Stimulated activated CD8-positive, alpha-beta memory T cell treated with anti-CD3 and anti-CD28 coated beads, Interleukin-12 subunit alpha, Interleukin-12 subunit beta, amount 100 ng/mL, for 24 hours (primary cell): Measurements from ENCODE around the gene INPP4B.
"Not testable (repeated sequence)": the region's sequence is repeated elsewhere in the genome, so short reads cannot be mapped to it uniquely, and the experiment has no call there.

Source experiments
- DNase-seq: peaks from one replicate; pipeline ENCODE4 v3.0.0-alpha.2; 2020; ENCODE audit errors: extremely low read depth

Gene INPP4B

GRCh38 chr4:142085513-142086292 is 760.4 kb downstream of the INPP4B start:
- DNase-seq = no peak

GRCh38 chr4:142083264-142083663 is 762.8 kb downstream of the INPP4B start:
- no peak for DNase-seq

GRCh38 chr4:142081025-142081424 is 765.1 kb downstream of the INPP4B start:
- no peak for DNase-seq

DNA sequence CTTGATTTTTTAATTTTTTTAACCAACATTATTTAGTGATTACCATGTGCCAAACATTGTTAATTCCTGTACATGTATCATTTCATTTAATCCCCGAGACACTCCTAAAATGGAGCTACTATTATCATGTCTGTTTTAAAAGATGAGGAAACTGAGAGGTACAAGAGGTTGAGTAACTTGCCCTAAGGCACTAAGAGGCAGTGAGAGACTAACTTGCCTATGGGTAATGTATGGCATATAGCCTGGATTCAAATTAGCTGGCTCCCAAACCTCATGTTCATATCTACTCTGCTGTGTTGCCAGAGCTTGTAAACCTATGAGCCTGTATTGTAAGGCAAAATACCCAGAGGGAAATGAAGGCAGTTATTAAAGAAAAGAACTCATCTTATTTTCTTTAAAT is 766.1 kb downstream of the INPP4B start:
- no peak for DNase-seq

GRCh38 chr4:142077048-142077447 is 769.1 kb downstream of the INPP4B start:
- DNase-seq = no peak

DNA sequence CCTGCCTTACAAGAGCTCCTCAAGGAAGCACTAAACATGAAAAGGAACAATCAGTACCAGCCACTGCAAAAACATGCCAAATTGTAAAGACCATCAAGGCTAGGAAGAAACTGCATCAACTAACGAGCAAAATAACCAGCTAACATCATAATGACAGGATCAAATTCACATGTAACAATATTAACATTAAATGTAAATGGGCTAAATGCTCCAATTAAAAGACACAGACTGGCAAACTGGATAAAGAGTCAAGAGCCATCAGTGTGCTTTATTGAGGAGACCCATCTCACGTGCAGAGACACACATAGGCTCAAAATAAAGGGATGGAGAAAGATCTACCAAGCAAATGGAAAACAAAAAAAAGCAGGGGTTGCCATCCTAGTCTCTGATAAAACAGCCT is 777.8 kb downstream of the INPP4B start:
- DNase-seq = not testable (repeated sequence)

DNA sequence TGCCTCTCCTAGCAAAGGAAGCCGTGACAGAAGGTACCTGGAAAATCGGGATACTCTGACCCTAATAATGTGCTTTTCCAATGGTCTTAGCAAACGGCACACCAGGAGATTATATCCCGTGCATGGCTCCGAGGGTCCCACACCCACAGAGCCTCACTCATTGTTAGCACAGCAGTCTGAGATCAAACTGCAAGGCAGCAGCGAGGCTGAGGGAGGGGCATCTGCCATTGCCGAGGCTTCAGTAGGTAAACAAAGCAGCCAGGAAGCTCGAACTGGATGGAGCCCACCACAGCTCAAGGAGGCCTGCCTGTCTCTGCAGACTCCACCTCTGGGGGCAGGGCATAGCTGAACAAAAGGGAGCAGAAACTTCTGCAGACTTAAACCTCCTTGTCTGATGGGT is 779.5 kb downstream of the INPP4B start:
- DNase-seq = not testable (repeated sequence)

DNA sequence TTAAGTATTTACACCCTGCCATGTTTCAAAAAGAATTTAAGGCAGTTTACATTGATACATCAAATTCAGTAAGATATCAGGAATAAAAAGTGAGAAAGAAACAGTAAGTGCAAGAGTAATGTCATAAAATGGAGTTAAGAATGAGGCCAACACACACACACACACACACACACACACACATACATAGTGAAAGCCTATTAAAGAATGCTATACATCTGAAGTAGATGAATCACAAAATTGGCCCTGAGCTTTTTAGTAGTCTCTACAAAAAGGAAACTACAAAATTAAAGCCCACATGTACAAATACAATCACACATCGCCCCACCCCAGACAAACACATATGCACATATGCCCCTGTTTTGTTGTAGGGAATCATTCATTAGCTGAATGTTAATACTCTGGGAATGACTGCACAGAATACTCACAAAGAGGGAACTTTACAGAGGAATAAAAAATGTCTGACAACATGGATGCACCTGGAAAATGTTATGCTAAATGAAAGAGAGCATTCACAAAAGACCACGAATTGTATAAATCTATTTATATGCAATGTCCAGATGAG is 780.9 kb downstream of the INPP4B start:
- DNase-seq = no peak

- no peak for DNase-seq
Measured at GRCh38 chr4:142064181-142064580, 781.9 kb downstream of the INPP4B start.

GRCh38 chr4:142045996-142046395 is 800.1 kb downstream of the INPP4B start:
- no peak for DNase-seq

DNA sequence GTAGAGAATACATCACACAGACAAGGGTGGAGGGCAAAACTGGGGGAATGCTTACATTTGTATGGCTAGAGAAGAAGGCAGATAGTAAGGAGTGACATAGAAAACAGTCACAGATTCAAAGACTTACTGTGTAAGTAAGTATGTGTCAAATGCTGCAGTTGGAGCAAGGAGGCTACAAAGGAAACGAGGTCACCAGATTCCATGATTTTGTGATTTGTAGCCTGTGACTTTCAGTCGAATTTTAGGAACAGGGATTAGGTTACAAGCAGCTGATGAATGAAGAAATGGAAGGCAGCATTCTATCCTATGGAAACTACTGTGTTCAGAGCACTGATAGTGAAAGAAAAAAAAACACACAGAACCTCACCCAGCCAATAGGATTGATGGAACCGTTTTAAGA is 801.8 kb downstream of the INPP4B start:
- no peak for DNase-seq

DNA sequence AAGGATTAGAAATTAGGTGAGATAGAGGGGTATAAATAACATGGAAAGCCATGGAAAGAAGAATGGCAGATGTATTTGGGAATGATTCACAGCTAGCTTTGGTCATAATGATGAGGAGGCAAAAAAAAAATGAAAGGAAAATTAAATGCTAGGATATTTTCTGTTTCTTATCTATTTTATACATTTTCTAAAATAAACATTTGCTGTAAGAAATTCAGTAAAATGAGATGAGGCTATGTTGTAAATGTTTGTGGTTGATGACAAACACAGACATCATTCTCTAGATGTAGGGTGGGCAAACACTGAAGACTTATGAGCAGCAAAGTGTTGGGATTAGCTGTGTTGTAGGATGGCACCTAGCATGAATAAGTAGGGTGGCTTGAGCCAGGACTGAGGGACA is 802.6 kb downstream of the INPP4B start:
- DNase-seq = no peak

DNA sequence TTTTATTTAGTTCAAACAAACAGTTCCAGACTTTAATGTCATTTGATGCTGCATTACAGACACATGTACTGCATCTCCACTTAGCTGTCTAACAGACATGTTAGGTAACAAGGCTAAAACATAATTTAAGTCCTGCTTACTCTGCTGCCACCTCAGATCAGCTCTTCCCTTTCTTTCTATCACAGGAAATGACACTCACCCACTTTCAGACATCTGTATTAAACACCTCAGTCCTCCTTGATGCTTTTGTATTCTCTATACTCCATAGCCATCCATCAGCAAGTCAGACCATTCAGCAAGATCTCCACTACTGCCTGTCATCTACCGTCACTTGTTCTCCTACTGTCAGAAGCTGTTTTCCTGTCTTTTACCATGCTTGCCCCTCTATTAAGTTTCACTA is 804.3 kb downstream of the INPP4B start:
- no peak for DNase-seq

DNA sequence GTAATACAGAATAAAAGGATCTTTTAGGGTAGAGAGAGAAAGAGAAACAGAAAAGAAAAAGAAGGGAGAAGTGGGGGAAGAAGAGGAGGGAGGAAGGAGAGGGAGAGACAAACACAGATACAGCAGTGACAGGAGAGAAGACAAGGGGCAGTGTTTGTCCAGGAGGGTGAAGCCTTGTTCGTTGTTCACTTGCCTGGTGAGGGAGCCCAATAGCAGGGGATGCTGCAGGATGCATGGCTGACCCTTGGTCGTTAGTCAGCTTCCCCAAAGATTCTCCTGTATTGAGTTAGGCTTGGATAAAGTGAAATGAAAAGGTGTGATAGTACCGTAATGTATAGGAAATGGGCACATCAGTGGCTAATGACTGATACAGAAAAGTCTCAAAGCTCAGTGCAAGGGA is 806.1 kb downstream of the INPP4B start:
- no peak for DNase-seq

GRCh38 chr4:142036795-142037583 is 809.1 kb downstream of the INPP4B start:
- no peak for DNase-seq

DNA sequence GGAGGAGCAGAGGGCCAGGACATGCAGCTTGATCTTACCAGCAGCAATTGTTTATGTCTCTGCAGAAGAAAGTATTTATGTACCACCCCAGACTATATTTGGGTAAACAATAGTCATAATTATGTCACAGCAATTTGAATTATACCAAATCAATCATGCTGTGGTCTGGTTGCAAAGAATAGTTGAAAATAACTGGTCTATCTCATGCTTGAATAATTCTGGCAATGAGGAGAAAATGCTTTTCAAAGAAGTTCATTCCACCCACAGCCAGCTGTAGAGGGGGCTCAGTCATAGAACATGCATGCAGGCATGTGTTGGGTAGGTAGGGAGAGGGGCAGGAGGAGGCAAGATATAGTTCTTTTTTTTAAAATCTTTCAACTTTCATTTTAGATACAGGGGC is 810.5 kb downstream of the INPP4B start:
- DNase-seq = no peak

GRCh38 chr4:142034101-142034500 is 812.0 kb downstream of the INPP4B start:
- DNase-seq = no peak

DNA sequence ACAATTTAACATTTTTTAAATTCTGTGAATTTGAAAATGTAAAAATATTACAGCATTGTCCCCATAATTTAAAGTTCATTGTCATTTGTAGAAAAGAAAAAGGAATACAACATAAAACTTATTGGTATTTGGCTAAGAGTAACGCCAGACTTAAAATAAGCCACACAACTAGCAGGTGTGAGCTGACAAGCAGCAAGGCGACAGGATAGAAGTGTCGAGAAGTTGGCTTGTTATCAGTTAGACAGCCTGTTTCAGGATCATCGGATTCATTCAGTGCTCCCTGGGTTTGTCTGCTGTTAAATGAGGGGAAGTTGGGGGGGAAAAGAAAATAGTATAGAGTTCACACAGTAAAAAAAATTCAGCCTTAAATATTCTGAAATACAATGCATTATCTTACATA is 816.1 kb downstream of the INPP4B start:
- DNase-seq = no peak

GRCh38 chr4:142021761-142022160 is 824.3 kb downstream of the INPP4B start:
- no peak for DNase-seq

GRCh38 chr4:142021181-142021580 is 824.9 kb downstream of the INPP4B start:
- DNase-seq = no peak

DNA sequence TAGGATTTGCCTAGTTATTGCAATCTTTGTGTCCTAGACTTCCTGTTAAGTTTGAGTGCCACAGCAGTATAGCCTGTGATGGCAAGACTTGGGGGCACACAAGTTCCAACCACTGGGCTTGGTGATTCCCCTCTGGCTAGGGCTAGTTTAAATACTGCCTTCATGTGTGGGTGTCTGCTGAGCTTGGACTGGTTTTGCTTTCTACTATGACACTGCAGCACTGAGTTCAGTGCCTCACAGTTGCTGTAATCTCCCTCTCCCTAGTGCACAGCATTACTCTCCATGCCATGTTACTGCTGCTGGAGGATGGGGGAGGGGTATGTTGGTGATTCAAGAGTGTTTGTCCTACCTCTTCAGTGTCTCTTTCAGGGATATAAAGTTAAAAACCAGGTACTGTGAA is 830.1 kb downstream of the INPP4B start:
- no peak for DNase-seq

DNA sequence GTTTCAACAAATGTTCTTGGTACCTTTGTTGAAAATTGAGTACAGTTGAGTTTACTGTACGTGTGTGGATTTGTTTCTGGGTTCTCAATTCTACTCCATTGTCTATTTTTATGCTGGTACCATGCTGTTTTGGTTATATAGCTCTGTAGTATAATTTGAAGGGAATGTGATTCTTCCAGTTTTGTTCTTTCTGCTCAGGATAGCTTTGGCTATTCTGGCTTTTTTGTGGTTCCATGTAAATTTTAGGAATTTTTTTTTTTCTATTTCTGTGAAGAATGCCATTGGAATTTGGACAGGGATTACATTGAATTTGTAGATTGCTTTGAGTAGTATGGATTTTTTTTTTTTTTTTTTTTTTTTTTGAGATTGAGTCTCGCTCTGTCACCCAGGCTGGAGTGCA is 836.4 kb downstream of the INPP4B start:
- no peak for DNase-seq

DNA sequence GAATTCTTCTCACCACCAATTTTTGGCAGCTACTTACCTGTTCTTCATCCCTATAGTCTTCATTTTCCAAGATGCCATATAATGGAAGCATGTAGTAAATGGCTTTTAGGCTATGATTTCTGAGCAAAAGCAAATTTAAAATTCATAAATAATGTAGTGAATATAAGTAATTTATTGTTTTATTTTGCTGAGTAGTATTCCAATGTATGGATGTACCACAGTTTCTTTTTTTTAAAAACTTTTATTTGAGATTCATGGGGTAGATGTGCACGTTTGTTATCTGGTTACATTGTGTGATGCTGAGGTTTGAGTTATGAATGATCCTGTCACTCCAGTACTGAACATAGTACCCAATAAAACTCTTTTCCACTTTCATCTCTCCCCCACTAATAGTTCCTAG is 840.6 kb downstream of the INPP4B start:
- DNase-seq = no peak
